Measurements from ENCODE around the gene EIF1.
"Not testable (repeated sequence)": the region's sequence is repeated elsewhere in the genome, so short reads cannot be mapped to it uniquely, and the experiment has no call there.

Gene EIF1

GRCh38 chr17:41678907-41679739 is 9.6 kb upstream of the EIF1 start:
- DNase-seq (ENCODE audit: low read depth, low spot score): peak; percentile 53

GRCh38 chr17:41679740-41680425 is 8.8 kb upstream of the EIF1 start:
- DNase-seq (ENCODE audit: low read depth, low spot score): no peak

GRCh38 chr17:41680426-41681040 is 8.2 kb upstream of the EIF1 start:
- no peak for DNase-seq (ENCODE audit: low read depth, low spot score)

GRCh38 chr17:41681776-41682175 is 6.9 kb upstream of the EIF1 start:
- DNase-seq (ENCODE audit: low read depth, low spot score): no peak

GRCh38 chr17:41682631-41683030 is 6.1 kb upstream of the EIF1 start:
- DNase-seq (ENCODE audit: low read depth, low spot score): no peak

- DNase-seq (ENCODE audit: low read depth, low spot score): no peak
These were observed 5.2 kb upstream of the EIF1 start for GRCh38 chr17:41683441-41684007.

GRCh38 chr17:41684035-41684434 is 4.7 kb upstream of the EIF1 start:
- DNase-seq (ENCODE audit: low read depth, low spot score): no peak

- DNase-seq (ENCODE audit: low read depth, low spot score): not testable (repeated sequence)
These were observed 2.9 kb upstream of the EIF1 start for GRCh38 chr17:41685753-41686152.

GRCh38 chr17:41686281-41686680 is 2.4 kb upstream of the EIF1 start:
- no peak for DNase-seq (ENCODE audit: low read depth, low spot score)

- peak; percentile 56 for DNase-seq (ENCODE audit: low read depth, low spot score)
These were observed 651 bp upstream of the EIF1 start for GRCh38 chr17:41687828-41688640.

- DNase-seq (ENCODE audit: low read depth, low spot score): peak; percentile 73
These were observed 1.0 kb downstream of the EIF1 start for GRCh38 chr17:41689497-41690299.

- DNase-seq (ENCODE audit: low read depth, low spot score): no peak
These were observed 1.8 kb downstream of the EIF1 start for GRCh38 chr17:41690497-41690896.

- no peak for DNase-seq (ENCODE audit: low read depth, low spot score)
These were observed 2.5 kb downstream of the EIF1 start for GRCh38 chr17:41691031-41691777.

- peak; percentile 15 for DNase-seq (ENCODE audit: low read depth, low spot score)
These were observed 4.2 kb downstream of the EIF1 start for GRCh38 chr17:41692722-41693521.

- no peak for DNase-seq (ENCODE audit: low read depth, low spot score)
These were observed 6.5 kb downstream of the EIF1 start for GRCh38 chr17:41695134-41695661.

GRCh38 chr17:41695954-41696757 is 7.5 kb downstream of the EIF1 start:
- DNase-seq (ENCODE audit: low read depth, low spot score): peak; percentile 83

- DNase-seq (ENCODE audit: low read depth, low spot score): no peak
These were observed 8.7 kb downstream of the EIF1 start for GRCh38 chr17:41697122-41697962.
